Measurements from ENCODE around the gene PDLIM5.

Gene PDLIM5

DNA sequence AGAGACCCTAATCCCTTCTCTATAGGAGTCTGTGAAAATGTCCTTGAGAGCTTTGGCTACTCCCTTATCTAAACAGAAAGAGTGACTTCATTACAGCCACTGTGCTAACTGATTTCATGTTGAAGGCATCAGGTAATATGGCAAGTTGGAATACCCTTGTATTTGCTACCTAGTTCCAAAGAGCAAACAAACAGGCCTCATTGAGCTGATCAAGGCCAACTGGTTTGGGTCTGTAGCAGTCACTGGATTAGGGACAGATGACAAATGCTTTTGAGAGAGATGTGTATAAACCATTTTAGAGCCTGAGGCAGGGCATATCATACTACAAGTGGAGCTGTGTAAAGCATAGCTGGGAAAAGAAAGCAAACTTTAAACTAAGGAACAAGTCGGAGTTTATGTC lies 22.9 kb upstream of the PDLIM5 start:
- DNase-seq (ENCODE audit: low read depth, low spot score): no peak

DNA sequence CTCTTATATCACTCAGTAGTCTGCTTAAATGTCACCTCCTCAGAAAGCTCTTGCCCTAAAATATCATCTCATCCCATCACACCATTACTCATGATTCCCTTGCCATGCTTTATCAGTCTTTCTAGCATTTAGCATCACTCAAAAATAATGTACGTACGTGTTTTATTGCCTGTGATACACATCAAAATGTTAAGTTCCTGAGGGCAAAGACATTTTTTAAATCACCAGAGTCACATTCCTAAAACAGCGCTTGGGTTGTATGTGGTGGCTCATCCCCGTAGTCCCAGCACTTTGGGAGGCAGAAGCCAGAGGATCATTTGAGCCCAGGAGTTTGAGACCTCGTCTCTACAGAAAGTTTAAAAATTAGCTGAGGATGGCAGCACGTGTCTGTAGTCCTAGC lies 21.3 kb upstream of the PDLIM5 start:
- no peak for DNase-seq (ENCODE audit: low read depth, low spot score)

DNA sequence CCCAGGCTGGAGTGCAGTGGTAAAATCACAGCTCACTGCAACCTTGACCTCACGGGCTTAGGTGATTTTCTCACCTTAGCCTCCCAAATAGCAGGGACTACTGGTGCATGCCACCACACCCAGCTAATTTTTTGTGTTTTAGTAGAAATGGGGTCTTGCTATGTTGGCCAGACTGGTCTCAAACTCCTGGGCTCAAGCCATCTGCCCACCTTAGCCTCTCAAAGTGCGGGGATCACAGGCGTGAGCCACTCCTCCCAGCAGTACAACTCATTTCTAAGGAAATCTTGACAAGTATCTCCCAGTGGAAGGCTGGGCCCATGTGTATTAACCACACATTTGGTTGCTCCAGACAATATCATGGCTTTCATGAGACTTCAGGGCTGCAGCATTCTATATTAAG lies 20.4 kb upstream of the PDLIM5 start:
- no peak for DNase-seq (ENCODE audit: low read depth, low spot score)

DNA sequence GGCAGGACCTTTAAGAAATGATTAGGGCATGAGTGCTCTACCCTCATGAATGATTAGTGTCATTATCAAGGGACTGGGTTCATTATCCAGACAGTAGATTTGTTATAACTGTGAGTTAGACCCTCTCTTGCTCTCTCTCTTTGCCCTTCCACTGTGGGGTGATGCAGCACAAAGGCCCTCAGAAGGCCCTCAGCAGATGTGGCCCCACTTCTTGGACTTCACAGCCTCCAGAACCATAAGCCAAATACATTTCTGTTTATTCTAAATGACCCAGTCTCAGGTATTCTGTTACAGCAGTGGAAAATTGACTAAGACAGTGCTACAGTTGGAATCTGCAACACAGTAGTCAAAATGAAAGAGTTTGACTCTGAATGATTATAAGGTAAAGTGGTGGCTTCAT lies 17.2 kb upstream of the PDLIM5 start:
- DNase-seq (ENCODE audit: low read depth, low spot score): no peak

DNA sequence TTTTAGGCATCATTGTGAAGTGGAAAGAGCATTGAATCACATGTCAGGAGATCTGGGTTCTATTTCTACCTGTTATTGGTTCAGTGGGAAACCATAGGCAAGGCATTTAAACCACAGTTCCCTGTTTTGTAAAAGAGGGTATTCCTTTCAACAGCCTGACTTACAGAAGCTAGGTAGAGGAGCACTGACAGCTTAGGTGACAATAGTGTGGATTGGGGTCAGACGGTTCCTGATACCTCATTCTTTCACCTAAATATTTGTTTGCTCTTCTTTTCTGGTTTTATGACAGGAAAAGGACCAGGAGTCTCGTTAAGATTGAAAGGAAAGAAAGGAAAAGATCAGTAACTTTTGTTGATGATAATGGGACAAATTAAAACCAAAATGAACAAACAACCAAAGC lies 15.9 kb upstream of the PDLIM5 start:
- DNase-seq (ENCODE audit: low read depth, low spot score): no peak

DNA sequence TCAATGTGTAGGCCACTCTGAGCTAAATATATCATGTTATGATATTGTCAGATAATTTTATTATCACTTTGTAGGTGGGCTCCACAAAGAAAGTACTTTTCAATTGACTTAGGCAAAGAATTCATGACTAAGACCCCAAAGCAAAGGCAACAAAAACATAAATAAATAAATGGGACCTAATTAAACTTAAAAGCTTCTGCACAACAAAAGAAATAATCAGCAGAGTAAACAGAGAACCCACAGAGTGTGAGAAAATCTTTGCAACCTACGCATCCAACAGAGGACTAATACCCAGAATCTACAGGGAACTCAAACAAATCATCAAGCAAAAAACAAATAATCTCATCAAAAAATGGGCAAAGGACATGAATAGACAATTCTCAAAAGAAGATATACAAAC lies 15.2 kb upstream of the PDLIM5 start:
- DNase-seq (ENCODE audit: low read depth, low spot score): no peak

DNA sequence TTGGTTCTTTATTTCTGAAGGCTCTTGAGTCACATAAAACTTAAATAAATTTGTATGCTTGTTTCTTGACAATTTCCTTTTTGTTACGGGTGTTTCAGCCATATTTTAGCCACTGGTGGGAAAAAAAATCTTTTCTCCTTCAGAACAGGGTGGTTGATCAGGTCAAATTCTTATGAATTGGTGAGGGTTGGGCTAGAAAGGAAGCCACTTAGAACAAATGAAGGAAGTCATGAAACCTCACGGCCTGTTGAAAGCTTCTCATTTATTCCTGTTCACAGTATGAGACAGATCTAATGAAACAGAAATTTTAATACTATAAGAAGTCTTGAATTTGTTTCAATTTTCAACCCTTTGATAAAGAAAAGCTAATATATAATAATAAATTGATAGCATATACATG lies 12.1 kb upstream of the PDLIM5 start:
- DNase-seq (ENCODE audit: low read depth, low spot score): no peak

DNA sequence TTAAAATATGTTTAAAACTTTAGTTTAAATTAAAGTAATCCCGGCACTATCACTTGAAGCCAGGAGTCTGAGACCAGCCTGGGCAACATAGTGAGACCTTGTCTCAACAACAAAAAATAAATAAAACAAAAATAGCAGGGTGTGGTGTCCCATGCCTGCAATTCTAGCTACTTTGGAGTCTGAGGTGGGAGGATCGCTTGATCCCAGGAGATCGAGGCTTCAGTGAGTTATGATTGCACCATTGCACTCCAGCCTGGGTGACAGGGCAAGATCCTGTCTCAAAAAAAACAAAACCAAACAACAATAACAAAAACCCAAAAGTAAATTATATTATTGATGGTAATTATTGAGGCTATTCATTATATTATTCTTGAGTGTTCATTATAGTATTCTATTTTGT lies 9.9 kb upstream of the PDLIM5 start:
- no peak for DNase-seq (ENCODE audit: low read depth, low spot score)

DNA sequence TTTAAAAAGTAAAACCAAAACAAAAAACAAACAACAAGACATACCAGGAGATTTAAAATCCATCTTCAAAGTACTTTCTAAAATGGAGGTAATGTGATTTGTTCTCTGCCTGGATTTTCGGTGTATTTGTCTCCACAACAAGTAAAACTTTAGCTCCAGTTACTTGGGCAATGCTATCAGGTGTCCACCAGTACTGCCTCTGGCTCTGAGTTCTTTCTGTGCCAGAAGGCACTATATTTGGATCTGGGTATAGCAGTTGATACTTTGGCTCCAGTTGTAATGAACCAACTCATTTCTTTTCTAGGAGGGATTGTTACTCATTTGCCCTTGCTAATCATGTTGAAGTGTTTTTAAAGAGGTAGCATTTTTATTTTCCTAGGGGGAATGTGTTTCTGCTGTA lies 9.5 kb upstream of the PDLIM5 start:
- DNase-seq (ENCODE audit: low read depth, low spot score): no peak

DNA sequence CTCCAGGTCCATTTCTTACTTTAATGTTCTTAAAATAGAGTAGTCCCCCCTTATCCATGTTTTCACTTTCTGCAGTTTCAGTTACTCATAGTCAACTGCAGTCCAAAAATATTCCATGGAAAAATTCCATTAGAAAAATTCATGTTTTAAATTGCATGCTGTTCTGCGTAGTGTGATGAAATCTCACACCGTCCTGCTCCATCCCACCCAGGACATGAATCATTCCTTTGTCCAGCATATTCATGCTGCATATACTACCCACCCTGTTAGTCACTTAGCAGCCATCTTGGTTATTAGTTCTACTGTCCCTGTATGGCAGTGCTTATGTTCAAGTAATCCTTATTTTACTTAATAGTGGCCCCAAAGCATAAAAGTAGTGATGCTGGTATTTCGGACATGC lies 5.4 kb upstream of the PDLIM5 start:
- peak; percentile 26 for DNase-seq (ENCODE audit: low read depth, low spot score)

DNA sequence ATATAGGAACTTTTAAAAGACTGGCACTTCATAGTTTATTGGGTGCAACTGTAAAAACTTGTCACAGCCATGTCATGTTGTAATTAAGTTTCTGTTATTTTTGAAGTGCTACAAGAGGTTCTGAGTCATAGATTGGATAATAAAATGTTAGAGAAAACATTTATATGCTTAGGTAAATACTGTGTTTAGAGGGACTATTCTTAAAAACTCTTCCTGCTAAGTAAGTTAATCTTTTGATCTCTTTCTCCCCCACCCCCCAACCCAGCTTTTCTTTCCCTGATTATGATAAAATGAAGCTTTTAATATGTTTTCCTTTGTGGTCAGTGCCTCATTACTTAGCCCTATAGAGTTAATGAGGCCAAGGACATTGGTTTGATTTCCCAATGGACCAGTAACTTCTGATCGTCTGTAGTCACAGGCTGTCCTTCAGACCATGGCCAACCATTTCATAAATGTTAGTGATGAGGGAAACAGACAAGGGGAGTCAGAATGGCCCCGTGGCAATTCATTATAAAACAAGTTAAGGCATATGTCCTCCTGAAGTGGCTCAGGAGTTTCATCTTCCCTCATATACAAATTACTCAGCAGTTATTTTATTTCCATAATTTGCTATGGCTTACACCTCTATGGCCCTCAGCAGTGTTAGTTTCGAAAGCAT lies 3.9 kb upstream of the PDLIM5 start:
- no peak for DNase-seq (ENCODE audit: low read depth, low spot score)

DNA sequence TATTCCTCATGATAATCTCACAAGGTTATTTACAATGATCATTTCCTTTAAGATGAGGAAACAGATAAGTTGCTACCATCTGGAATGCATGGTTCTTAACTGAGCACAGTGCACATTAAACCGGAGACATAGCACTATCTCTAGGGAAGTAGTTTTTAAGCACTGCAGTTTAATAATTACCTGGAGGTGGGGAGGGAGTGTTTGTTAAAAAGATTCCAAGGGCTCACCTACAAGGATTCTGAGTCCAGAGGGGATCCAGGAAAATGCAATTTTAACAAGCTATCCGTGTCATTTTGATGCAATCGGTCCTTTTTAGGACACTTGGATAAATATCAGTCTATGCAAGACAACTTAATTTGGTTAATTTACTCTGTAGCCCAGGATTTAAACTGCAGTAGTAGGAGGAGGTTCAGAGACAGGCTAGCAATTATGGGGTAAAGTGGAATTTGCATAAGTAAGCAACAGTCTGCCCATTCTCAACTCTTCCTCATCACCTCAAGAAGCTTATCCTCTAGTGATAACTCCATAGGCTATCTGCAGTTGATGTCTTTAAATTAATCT lies 2.8 kb upstream of the PDLIM5 start:
- DNase-seq (ENCODE audit: low read depth, low spot score): no peak

DNA sequence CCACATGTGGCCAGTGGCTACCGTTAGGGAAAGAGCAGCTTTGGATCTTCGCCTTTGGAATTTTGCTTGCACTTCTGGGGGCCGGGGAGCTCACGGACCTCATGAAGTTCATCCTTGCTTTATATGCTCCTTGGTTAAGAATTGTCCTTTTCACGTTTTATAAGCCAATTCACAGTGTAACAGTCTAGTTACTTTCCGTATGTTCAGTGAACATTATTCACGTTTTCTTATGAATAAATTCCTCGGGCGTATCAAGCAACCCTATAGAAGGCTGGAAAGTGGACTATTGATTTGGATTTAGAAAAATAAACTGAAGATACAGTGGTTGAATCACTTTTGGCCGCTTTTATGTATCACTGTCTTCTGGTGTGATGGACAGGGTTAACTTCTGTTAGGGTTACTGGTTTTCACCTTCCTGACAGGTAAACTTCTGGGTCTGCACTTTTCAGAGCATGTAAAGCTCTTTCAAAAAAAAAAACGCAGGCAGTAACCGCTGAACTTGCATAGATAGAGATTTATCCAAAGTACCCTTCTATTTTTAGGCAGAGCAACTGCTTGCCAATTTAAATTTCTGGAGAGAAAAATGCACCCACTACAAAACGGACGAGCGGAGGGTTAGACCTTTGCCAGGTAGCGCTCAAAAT lies 569 bp upstream of the PDLIM5 start:
- no peak for DNase-seq (ENCODE audit: low read depth, low spot score)

DNA sequence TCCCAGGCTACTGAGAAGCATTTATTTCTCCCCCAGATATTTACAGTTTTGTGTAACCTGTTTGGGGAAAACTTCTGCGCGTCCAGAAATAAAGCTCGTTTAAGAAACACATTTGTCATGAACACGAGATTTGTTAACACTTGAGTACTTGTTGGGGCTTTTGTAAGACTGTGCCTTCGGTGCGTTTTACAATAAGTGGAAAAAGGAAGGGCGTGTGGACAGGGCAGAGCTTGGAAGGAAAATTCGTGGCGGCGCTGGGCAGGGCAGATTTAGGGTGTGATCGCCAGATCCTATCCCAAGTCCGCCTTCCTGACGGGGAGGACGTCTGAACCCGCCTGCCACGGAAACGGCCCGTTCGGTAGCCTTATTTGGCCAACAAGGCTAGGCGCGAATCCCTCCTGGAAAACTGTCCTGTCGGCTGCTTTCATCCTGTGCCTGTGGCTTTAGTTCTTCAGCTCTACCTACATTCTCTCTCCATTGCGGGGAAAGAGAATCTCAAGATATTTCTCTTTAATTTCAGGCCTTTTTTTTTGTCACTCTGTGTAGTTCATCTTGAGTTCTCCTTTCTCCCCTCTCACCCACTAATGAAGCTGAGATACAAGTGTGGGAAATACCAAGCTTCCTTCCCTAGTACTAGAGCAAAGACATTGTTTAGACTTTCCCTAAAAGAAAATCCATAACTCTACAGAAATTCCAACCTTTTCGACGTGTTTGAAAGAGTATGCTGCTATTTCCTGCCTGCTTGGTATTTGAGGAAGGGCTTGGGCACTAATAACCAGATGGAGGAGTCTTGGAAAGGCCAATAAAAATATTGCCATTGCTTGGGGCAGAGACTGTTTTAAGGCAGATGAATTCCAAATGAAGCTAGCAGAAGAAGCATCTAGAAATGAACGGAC lies 982 bp downstream of the PDLIM5 start:
- DNase-seq (ENCODE audit: low read depth, low spot score): peak; percentile 88

DNA sequence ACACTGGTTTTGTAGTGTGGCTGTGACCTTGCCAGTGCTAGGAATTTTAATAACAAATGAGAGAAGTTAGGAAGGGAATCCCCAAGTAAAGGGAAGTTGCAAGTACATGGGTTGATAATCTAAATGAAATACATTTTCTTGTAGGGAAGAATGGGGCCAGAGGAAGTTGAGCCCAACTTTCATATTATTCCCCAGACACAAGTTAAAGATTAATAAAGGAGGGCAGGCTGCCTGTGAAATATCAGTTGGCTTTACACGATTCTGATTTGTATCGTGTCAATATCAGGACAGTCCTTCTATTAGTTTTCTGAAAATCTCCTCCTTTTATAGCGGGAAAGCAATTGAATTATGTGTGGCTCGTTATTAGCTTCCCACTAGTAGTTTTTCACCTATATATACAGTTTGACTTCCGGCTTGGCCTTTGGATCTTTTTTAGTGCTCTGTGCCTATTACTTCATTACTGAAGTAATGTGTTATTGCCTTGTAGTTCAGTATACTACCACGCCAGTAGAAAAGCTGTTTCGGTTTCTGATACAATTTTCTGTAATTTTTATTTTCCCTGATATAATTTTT lies 1.7 kb downstream of the PDLIM5 start:
- no peak for DNase-seq (ENCODE audit: low read depth, low spot score)

DNA sequence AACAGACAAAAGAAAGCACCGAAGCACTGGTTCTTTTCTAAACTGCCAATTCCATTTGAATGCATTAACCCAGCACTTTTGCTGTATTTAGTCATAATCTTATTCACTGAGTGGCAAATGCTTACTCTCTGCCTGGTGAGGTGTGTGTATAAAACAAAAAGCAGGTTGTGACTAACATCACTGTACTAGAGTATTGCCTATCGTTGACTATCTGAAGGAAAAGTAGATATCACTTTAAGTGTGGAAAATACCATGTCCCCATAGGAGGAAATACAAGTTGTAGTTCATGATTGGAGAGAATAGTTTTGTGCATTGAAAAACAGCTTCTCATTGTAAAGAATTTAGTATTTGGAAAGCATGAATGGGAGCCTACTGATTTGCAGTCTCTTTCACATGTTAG lies 2.7 kb downstream of the PDLIM5 start:
- DNase-seq (ENCODE audit: low read depth, low spot score): peak; percentile 41

DNA sequence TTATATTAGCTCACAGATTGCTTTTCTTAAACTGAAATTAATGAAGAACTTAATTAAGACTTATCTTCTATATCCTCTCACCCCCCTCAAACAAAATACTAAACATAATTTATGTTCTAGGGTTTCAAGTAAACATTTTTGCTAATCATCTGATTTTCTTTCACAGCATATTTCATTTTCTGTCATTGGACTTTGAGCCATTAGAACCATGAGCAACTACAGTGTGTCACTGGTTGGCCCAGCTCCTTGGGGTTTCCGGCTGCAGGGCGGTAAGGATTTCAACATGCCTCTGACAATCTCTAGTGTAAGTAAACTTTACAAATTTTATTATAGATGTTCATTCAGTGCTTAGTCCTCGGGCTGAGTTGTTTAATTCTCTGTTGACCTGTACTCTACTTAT lies 3.3 kb downstream of the PDLIM5 start:
- DNase-seq (ENCODE audit: low read depth, low spot score): peak; percentile 67

DNA sequence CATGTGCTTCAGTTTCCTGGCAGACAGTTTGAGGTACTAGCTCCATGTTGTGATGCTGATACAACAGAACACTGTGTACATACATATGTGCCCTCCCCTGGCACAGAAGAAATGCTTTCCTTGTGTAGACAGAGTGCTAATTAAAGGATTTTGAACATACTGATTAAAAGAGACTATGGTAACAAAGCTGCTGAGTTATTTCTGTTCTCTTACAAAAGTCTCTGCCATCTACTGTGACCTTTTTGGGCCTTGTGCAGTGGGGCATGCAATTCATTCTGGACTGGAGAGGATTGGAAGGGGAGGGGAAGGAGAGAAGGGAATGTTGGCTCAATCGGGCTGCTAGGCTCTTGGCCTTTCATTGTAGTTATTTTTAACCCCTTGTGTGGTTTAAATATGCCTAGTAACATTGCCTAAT lies 6.0 kb downstream of the PDLIM5 start:
- peak; percentile 69 for DNase-seq (ENCODE audit: low read depth, low spot score)

DNA sequence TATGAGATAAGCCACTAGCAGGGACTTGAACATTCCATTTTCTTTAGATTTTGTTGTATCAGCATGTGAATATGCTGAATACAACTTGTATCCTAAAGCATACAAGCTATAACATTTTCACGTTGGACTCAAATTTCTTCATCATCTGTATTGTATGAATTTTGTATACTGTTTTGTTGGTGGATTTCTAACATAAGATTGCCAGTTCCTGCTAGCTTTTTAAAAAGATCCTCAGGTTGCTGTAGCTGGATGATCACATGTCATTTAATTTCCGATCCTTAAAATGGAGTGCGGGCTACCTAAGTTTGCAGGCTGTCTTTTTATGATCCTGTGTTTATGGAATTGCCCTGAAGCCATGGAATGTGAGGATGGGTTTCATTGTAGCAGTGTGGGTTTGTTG lies 6.9 kb downstream of the PDLIM5 start:
- DNase-seq (ENCODE audit: low read depth, low spot score): no peak

DNA sequence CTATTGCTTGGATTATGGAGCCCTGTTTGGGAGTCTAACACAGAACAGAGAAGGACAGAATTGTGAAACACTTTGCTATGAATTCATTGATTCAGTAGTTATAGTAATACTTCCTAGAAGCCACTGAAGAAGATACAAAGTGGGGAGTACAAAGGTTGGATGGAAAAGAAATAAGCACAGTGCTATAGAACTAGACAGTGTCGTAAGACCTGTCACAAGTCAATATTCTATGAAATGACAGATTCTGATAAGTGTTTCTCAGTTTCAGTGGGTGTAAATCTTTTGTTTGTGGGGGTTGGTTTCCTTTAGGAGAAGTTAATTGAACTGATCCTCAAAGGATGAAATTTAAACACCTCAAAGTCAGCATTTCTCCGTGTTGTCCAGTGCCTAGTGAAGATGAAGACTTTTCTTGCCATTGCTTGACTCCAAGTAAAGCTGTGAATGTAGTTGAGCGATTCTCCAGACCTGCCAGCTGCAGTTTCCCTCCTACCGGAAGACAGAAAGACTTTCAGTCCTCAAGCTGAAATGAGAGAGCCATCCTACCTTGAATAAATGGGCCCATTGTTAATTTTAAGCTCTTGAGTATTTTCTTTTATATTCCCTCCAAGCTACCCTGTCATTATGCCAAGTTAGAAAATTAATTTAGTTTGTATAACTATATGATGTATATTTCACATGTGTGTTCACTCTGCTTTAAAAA lies 7.9 kb downstream of the PDLIM5 start:
- no peak for DNase-seq (ENCODE audit: low read depth, low spot score)

DNA sequence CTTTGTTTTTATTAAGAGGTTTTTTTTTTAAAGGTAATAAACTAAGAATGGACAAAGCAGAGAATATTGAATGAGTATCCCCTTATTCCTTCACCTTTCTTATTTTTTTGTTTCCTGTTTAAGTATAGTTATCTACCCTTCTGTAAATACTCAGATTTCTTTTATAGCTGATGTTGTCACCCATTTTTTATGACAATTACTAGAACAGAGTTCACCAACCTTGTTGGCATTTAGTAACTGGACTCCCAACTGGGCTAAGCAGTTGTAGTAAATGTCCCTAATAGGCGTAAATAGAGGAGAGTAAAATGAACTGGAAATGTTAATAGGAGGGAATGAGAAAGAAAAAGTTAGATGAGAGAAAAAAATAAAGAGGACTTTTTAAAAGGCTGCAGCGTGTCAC lies 9.8 kb downstream of the PDLIM5 start:
- no peak for DNase-seq (ENCODE audit: low read depth, low spot score)

DNA sequence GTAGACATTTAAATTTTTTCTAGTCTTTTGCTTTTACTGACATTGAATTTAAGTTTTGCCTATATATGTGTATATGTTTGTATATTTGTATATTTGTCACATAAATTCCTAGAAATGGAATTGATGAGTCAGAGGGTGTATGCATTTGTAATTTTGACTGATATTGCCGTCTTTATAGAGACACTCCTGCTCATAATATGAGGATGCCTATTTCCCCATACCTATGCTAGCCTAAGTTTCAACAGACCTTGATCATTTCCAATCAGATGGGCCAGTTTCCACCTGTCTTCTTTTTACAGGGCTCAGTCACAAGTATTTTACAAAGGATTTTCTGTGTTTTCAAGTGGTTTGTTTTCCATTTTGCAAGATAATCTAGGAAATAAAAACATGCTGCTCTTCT lies 10.8 kb downstream of the PDLIM5 start:
- no peak for DNase-seq (ENCODE audit: low read depth, low spot score)
